K562 (cell line): ENCODE results near the gene CBX2.

ENCODE experiments used
- BRD4 ChIP-seq: fragments of 200-600 bp; sonication (generic); IDR thresholded peaks from 2 replicates; pipeline ENCODE4 v1.6.1; 2017; ENCODE audit warnings: inconsistent platforms
- EP300 ChIP-seq: IDR thresholded peaks from 2 replicates; pipeline ENCODE4 v1.6.1; 2012; ENCODE audit warnings: low read length, improper control_type of control experiment
- ETV1 ChIP-seq: fragments of 450-650 bp; conservative IDR thresholded peaks from 2 replicates; pipeline ENCODE4 v1.6.1; 2016; ENCODE audit warnings: missing genetic modification characterization, control low read depth, low read depth, missing compliant biosample characterization
- NCOA1 ChIP-seq: fragments of 450-650 bp; IDR thresholded peaks from 2 replicates; pipeline ENCODE4 v1.6.1; 2016; ENCODE audit warnings: low read depth
- PHB2 ChIP-seq: fragments of 450-650 bp; IDR thresholded peaks from 2 replicates; pipeline ENCODE4 v1.6.1; 2017; ENCODE audit warnings: low read depth
- SMAD1 ChIP-seq: fragments of 150-350 bp; IDR thresholded peaks from 2 replicates; pipeline ENCODE4 v1.6.1; 2014; ENCODE audit warnings: low read length, low read depth; ENCODE audit not compliant: partially characterized antibody
- SPI1 ChIP-seq: IDR thresholded peaks from 2 replicates; pipeline ENCODE4 v1.6.1; 2011; ENCODE audit warnings: low read depth, low read length, control low read depth, borderline replicate concordance
- THRA ChIP-seq: fragments of 450-650 bp; IDR thresholded peaks from 2 replicates; pipeline ENCODE4 v1.6.1; 2017; ENCODE audit warnings: mild to moderate bottlenecking, moderate library complexity
- UBTF ChIP-seq, 2 experiments: IDR thresholded peaks; 2 replicates each; pipeline ENCODE4 v1.6.1; 2012; ENCODE audit warnings: improper control_type of control experiment in 2 of 2, low read depth in 2 of 2, low read length in 2 of 2, borderline replicate concordance in 1 of 2
- ZFX ChIP-seq: sonication (generic); formaldehyde crosslinking; IDR thresholded peaks from 2 replicates; pipeline ENCODE4 v1.8.0; 2022; ENCODE audit warnings: mild to moderate bottlenecking, missing genetic modification reagents, moderate library complexity
- ZNF140 ChIP-seq: fragments of 250-450 bp; sonication (Bioruptor Pico); IDR thresholded peaks from 2 replicates; pipeline ENCODE4 v1.8.0; 2021; ENCODE audit warnings: moderate library complexity, mild to moderate bottlenecking, inconsistent platforms
- ZNF143 ChIP-seq: sonication (generic); formaldehyde crosslinking; IDR thresholded peaks from 2 replicates; pipeline ENCODE4 v1.9.0; 2022; ENCODE audit warnings: mild to moderate bottlenecking, missing genetic modification reagents
- ZNF639 ChIP-seq, 2 experiments: fragments of 200-800 bp in 1 of 2; sonication (Bioruptor generic) in 1 of 2; sonication (generic) in 1 of 2; formaldehyde crosslinking in 1 of 2; IDR thresholded peaks in 1 of 2; conservative IDR thresholded peaks in 1 of 2; 2 replicates each; pipeline versions ENCODE4 v1.5.0 to v1.6.1; 2016 to 2020; ENCODE audit warnings: missing compliant biosample characterization in 1 of 2, missing genetic modification characterization in 1 of 2, missing genetic modification reagents in 1 of 2
- TF ChIP-seq, protein P1 (sequence below), 3 experiments: IDR thresholded peaks in 2 of 3; conservative IDR thresholded peaks in 1 of 3; 2 replicates each; pipeline ENCODE4 v1.5.1; 2011 to 2012; ENCODE audit warnings: low read length in 3 of 3, mild to moderate bottlenecking in 3 of 3, control low read depth in 2 of 3, improper control_type of control experiment in 1 of 3, inconsistent platforms in 1 of 3, low read depth in 1 of 3, mixed read lengths in 1 of 3, moderate library complexity in 1 of 3; ENCODE audit not compliant: insufficient read depth in 2 of 3

- TF ChIP-seq ETV1 (tag) (no peak), ZNF140 (no peak), PHB2 (no peak), ZNF143 (CRISPR knock-in tag) (peak; percentile 65), EP300 (no peak), UBTF (IDR thresholded peaks at IDR 0.05; ENCODE audit: borderline replicate concordance in 1 of 2, low read depth in 2 of 2, low read length in 2 of 2) (no peak), NCOA1 (no peak), SPI1 (no peak), THRA (no peak), ZFX (CRISPR knock-in tag) (no peak), SMAD1 (no peak), BRD4 (no peak), ZNF639 (CRISPR knock-in tag; conservative IDR thresholded peaks at IDR 0.05 in 1 of 2, IDR thresholded peaks at IDR 0.05 in 1 of 2) (no peak)
- TF ChIP-seq, protein P1, sequence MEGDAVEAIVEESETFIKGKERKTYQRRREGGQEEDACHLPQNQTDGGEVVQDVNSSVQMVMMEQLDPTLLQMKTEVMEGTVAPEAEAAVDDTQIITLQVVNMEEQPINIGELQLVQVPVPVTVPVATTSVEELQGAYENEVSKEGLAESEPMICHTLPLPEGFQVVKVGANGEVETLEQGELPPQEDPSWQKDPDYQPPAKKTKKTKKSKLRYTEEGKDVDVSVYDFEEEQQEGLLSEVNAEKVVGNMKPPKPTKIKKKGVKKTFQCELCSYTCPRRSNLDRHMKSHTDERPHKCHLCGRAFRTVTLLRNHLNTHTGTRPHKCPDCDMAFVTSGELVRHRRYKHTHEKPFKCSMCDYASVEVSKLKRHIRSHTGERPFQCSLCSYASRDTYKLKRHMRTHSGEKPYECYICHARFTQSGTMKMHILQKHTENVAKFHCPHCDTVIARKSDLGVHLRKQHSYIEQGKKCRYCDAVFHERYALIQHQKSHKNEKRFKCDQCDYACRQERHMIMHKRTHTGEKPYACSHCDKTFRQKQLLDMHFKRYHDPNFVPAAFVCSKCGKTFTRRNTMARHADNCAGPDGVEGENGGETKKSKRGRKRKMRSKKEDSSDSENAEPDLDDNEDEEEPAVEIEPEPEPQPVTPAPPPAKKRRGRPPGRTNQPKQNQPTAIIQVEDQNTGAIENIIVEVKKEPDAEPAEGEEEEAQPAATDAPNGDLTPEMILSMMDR (IDR thresholded peaks at IDR 0.05 in 2 of 3, conservative IDR thresholded peaks at IDR 0.05 in 1 of 3; ENCODE audit: insufficient read depth in 2 of 3, low read depth in 1 of 3, low read length in 3 of 3), result no peak
Observed at GRCh38 chr17:79728908-79729471, 49.0 kb upstream of the CBX2 start.
